Ovary (tissue), 9 donors: Measurements from ENCODE around the gene SLC5A2. TPM values are rescaled to one million over a fixed set of nuclear protein-coding genes. Genes with fewer than 3 reads are reported as not detected.
A peak's percentile ranks its signal among the peaks of the same experiment; 100 is the strongest.
"Not testable (repeated sequence)": the region's sequence is repeated elsewhere in the genome, so short reads cannot be mapped to it uniquely, and the experiment has no call there.

Source experiments
- DNase-seq, 5 donors: peaks; one replicate each; pipeline ENCODE4 v3.0.0-alpha.2; 2019 to 2020
- H3K27ac ChIP-seq, 2 donors: fragments of 200-600 bp; one replicate each; pipeline versions ENCODE4 v1.5.1 to v1.8.0; 2019 to 2022
- H3K27me3 ChIP-seq: fragments of 200-600 bp; one replicate; pipeline ENCODE4 v1.8.0; 2022
- H3K36me3 ChIP-seq: fragments of 200-600 bp; sonication (generic); one replicate; pipeline ENCODE4 v1.5.1; 2019
- H3K4me1 ChIP-seq: one replicate; pipeline ENCODE4 v1.8.1; 2013; ENCODE audit warnings: mild to moderate bottlenecking, moderate library complexity; ENCODE audit not compliant: insufficient read depth
- H3K4me3 ChIP-seq: fragments of 200-600 bp; sonication (generic); one replicate; pipeline ENCODE4 v1.5.1; 2017
- H3K9me3 ChIP-seq, 2 donors: fragments of 200-600 bp in 1 of 2; sonication (generic) in 1 of 2; one replicate each; pipeline versions ENCODE4 v1.5.1 to v1.8.1; 2013 to 2019; ENCODE audit warnings: mild to moderate bottlenecking in 1 of 2, moderate library complexity in 1 of 2
- EP300 ChIP-seq: sonication (generic); formaldehyde crosslinking; IDR thresholded peaks from one replicate; pipeline ENCODE4 v1.6.1; 2017; ENCODE audit warnings: antibody characterized with exemption
- POLR2A ChIP-seq: fragments of 450-650 bp; IDR thresholded peaks from one replicate; pipeline ENCODE4 v1.6.1; 2017; ENCODE audit warnings: antibody characterized with exemption, mild to moderate bottlenecking, moderate library complexity
- WGBS, 3 donors: extraction: QIAGEN DNeasy Blood & Tissue Kit in 1 of 3; methylation state at CpG; one replicate each; pipeline versions ENCODE4 v1.1.5 to v1.1.7; 2013 to 2017; 5-methylcytosine and 5-hydroxymethylcytosine counted together
- intact Hi-C, 4 donors: fragments of 100-400 bp; cut with DNase I; formaldehyde crosslinking; loops; one replicate each; pipeline versions ENCODE4 v1.11.0 to v1.15.1; 2022 to 2023
- polyA plus RNA-seq, 2 donors: library from polyadenylated mRNA; stranded (reverse); fragments of 200-250 nt in 1 of 2; fragments of 350-450 nt in 1 of 2; fragmentation: Illumina TruSeq in 1 of 2; extraction: RNeasy Lipid Tissue Mini Kit (QIAGEN cat#74804) in 1 of 2; gene quantifications; one replicate each; pipeline ENCODE4 v1.2.3, GENCODE V29; 2013 to 2014
- total RNA-seq, 7 donors: library from RNA; depleted of rRNA in 2 of 7; stranded (reverse); fragments of >200 nt in 2 of 7; fragmentation: NEBNext Ultra II Directional in 3 of 7; extraction: Animal tissue kit (Norgen Biotek cat#: 25700) in 3 of 7; gene quantifications; one replicate each; pipeline versions ENCODE4 v1.1.0 to v1.2.4, GENCODE V29; 2016 to 2023
- TF ChIP-seq, protein P1 (sequence below), 3 donors: fragments of 450-650 bp in 2 of 3; fragments of 200-600 bp in 1 of 3; IDR thresholded peaks; one replicate each; pipeline versions ENCODE4 v1.5.1 to v1.8.0; 2016 to 2022; ENCODE audit warnings: antibody characterized with exemption in 3 of 3, mild to moderate bottlenecking in 1 of 3
- donor health status: DM: no; HTN: no; CAD: no; lungs with moderate emphysema.
- donor health status: DM: no; HTN: no; CAD: no.
- donor health status: Bipolar disorder and iron deficiency.
- donor health status: DM: yes; HTN: yes; CAD: no.
- donor health status: DM: no; HTN: no; CAD: no.
- donor health status: DM: yes; HTN: yes; CAD: no.

SLC5A2 gene
- total and polyA plus RNA-seq, 9 donors, result 0.13 to 1.7 (median 0.40) TPM; not detected in 1

DNA sequence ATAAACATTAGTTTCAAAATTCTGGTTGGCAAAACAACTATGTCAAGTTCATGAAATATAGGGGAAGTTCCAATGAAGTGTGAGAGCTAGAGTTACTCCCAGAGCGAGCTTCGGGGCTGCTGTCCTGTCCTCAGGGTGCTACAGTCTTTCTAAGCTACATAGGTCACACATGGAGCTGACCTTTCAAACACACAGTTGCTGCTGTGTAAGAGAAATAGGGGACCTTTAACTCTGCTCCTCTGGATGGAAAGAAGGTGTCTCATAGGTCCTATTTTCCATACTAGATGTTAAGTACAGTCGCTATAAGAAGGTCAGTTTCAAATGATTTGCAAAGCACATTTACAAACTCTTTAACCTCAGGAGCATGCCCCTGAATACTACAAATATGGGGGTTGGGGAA lies 38.4 kb downstream of the SLC5A2 start:
- DNase-seq, result no peak
- H3K9me3 ChIP-seq, result no peaks in the 10 kb centered on the region
- TF ChIP-seq, protein P1, sequence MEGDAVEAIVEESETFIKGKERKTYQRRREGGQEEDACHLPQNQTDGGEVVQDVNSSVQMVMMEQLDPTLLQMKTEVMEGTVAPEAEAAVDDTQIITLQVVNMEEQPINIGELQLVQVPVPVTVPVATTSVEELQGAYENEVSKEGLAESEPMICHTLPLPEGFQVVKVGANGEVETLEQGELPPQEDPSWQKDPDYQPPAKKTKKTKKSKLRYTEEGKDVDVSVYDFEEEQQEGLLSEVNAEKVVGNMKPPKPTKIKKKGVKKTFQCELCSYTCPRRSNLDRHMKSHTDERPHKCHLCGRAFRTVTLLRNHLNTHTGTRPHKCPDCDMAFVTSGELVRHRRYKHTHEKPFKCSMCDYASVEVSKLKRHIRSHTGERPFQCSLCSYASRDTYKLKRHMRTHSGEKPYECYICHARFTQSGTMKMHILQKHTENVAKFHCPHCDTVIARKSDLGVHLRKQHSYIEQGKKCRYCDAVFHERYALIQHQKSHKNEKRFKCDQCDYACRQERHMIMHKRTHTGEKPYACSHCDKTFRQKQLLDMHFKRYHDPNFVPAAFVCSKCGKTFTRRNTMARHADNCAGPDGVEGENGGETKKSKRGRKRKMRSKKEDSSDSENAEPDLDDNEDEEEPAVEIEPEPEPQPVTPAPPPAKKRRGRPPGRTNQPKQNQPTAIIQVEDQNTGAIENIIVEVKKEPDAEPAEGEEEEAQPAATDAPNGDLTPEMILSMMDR (IDR thresholded peaks at IDR 0.05), result no peak
- TF ChIP-seq POLR2A (no peak), EP300 (no peak)
- H3K4me3 ChIP-seq, result no peak overlapping the region
- H3K27ac ChIP-seq, result no peak overlapping the region
- no peaks in the 10 kb centered on the region for H3K27me3 ChIP-seq
- intact Hi-C loops, result no loop called here
- no peaks in the 10 kb centered on the region for H3K4me1 ChIP-seq
- H3K36me3 ChIP-seq, result no peaks in the 10 kb centered on the region
- 66 to 92% (median 71%) methylated on average over 3 of the region's 3 CpGs for WGBS, 3 donors

GRCh38 chr16:31522071-31522470 lies 39.1 kb downstream of the SLC5A2 start:
- H3K36me3 ChIP-seq, result no peaks in the 10 kb centered on the region
- H3K27me3 ChIP-seq, result no peaks in the 10 kb centered on the region
- intact Hi-C loops, result no loop called here
- 83 to 92% (median 89%) methylated on average over 6 of the region's 6 CpGs for WGBS, 3 donors
- TF ChIP-seq EP300 (no peak), POLR2A (no peak)
- TF ChIP-seq, protein P1 (IDR thresholded peaks at IDR 0.05), result no peak
- H3K27ac ChIP-seq, result no peak overlapping the region
- no peaks in the 10 kb centered on the region for H3K4me1 ChIP-seq
- DNase-seq, result no peak
- H3K4me3 ChIP-seq, result no peak overlapping the region
- H3K9me3 ChIP-seq, result no peaks in the 10 kb centered on the region

DNA sequence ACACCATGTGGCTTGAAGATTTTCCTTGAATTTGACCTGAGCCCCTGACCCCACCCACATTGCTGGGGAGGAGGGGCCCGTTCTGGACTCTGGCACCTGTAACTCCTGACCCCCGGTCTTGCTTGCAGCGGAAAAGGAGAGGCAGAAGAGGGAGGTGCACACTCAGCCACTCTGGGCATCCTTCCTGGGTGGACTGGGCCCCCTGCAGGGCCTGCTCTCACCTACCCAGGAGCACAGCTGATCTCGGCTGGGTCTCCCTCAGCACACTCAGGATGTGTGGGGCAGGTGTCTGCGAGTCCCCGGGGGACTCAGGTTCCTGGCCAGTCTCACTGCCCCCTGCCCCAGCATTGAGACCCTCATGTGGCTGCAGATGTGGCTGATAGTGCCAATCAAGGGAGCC lies 40.8 kb downstream of the SLC5A2 start:
- H3K27ac ChIP-seq, H3K4me3 ChIP-seq, intact Hi-C loops, H3K27me3 ChIP-seq, H3K9me3 ChIP-seq, DNase-seq, H3K36me3 ChIP-seq, H3K4me1 ChIP-seq: not testable (repeated sequence)
- 48 to 72% (median 59%) methylated on average over 3 of the region's 6 CpGs for WGBS, 3 donors

- H3K27ac ChIP-seq, result no peak overlapping the region
- no peaks in the 10 kb centered on the region for H3K36me3 ChIP-seq
- no peak for TF ChIP-seq POLR2A
- TF ChIP-seq, protein P1 (IDR thresholded peaks at IDR 0.05), result no peak
- TF ChIP-seq EP300, result no peak
- 92 to 93% (median 92%) methylated on average over 3 of the region's 3 CpGs for WGBS, 3 donors
- peaks cover 3% of the 10 kb centered on the region for H3K4me1 ChIP-seq
- no peaks in the 10 kb centered on the region for H3K27me3 ChIP-seq
- no peak for DNase-seq
- H3K4me3 ChIP-seq, result no peak overlapping the region
- H3K9me3 ChIP-seq, result no peaks in the 10 kb centered on the region
- intact Hi-C loops, result no loop called here
Measured at GRCh38 chr16:31525113-31525512, 42.2 kb downstream of the SLC5A2 start.

- no peak for TF ChIP-seq POLR2A
- no peaks in the 10 kb centered on the region for H3K36me3 ChIP-seq
- DNase-seq, result no peak
- no peaks in the 10 kb centered on the region for H3K27me3 ChIP-seq
- H3K4me3 ChIP-seq, result peak within 1 kb of the TSS; percentile 35
- intact Hi-C loops, result no loop called here
- no peaks in the 10 kb centered on the region for H3K9me3 ChIP-seq
- 62 to 72% (median 70%) methylated on average over 6 of the region's 6 CpGs for WGBS, 3 donors
- peaks cover 3% of the 10 kb centered on the region for H3K4me1 ChIP-seq
- H3K27ac ChIP-seq, result peak within 1 kb of the TSS in 1 of 2 donors; percentile 7
Measured at GRCh38 chr16:31527734-31528274, 44.9 kb downstream of the SLC5A2 start, which contains the start of gene AHSP. TSS of gene AHSP (plus strand) at chr16:31527900. CDS start at chr16:31528140, 240 bp downstream.
